Activated CD8-positive, alpha-beta memory T cell treated with anti-CD3 and anti-CD28 coated beads for 48 hours (primary cell): ENCODE results near the gene GRSF1.
"Not testable (repeated sequence)": the region's sequence is repeated elsewhere in the genome, so short reads cannot be mapped to it uniquely, and the experiment has no call there.

Experiments
- DNase-seq, 3 experiments: peaks; one replicate each; pipeline ENCODE4 v3.0.0-alpha.2; 2020; ENCODE audit warnings: low read depth in 2 of 3, low spot score in 2 of 3

GRSF1 gene, protein sequence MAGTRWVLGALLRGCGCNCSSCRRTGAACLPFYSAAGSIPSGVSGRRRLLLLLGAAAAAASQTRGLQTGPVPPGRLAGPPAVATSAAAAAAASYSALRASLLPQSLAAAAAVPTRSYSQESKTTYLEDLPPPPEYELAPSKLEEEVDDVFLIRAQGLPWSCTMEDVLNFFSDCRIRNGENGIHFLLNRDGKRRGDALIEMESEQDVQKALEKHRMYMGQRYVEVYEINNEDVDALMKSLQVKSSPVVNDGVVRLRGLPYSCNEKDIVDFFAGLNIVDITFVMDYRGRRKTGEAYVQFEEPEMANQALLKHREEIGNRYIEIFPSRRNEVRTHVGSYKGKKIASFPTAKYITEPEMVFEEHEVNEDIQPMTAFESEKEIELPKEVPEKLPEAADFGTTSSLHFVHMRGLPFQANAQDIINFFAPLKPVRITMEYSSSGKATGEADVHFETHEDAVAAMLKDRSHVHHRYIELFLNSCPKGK

DNA sequence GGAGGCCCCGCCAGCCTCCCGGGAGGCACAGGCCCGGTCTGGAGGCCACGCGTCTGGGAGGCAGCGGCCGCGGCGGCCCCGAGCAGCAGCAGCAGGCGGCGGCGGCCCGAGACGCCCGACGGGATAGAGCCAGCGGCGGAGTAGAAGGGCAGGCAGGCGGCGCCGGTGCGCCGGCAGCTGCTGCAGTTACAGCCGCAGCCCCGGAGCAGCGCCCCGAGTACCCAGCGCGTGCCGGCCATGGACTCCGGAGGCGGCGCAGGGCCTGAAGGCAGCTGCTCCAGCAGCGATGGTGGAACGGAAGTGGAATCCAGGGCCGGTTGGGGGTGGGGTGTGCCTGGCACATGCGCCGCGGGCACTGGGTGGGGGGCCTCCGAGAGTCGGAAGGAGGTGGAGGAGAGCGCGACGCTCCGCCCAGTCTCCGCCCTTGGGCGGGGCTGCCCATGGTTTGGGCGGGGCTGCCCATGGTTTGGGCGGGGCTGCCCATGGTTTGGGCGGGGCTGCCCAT lies at the start of gene GRSF1:
Gene GRSF1, minus strand, starts transcription at position 302 of the 505 bp plus-strand sequence. Its CDS starts 63 bp downstream, at position 239.
- DNase-seq = peak; percentile 74 to 86 (median 78)

DNA sequence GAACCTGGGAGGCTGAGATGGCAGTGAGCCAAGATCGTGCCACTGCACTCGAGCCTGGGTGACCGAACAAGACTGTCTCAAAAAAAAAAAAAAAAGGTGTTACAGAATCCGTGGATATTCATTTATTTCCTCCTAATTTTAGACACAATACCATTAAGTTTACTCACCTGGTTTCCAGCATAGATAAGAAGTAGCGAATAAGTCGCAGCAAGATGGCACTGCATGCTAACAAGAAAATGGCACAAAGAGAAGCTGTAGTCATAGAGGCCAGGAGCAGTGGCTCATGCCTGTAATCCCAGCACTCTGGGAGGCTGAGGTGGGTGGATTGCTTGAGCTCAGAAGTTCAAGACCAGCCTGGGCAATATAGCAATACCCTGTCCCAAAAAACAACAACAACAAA lies 45.5 kb upstream of the GRSF1 start:
- DNase-seq = no peak

DNA sequence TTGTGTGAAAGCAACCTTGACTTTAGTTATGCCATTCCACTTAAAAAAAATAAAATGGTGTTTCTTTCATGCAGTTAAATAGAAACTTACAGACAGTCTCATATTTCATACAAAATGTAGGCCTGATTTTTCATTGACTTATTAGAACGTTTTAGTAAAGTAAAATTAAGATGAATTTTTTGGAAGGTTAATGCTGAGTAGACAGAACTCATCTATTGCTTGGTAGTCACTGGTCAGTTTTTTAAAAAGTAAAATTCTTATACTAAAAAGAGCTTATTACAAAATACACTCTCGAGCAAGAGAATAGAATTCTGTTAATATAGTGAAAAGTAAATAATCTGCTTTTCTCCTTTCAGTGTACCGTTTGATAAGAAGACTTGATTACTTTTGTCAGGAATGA lies 41.0 kb upstream of the GRSF1 start:
- DNase-seq = no peak

DNA sequence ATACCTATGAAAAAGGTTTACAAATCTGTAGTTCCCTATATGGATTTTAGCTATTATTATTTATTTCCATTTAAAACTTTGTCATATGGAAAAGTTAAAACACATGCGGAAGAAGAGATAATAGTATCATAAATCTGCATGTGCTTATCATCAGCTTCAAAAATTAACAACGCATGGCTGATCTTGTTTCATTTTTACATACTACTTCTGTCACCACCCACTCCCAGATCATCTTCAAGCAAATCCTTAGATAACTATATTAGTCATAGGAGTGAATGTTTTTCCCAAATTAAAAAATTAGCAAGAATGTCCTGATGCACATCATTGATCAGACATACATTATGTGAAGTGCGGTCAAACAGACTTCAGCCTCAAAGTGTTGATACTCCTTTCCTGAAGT lies 37.9 kb upstream of the GRSF1 start:
- no peak for DNase-seq

DNA sequence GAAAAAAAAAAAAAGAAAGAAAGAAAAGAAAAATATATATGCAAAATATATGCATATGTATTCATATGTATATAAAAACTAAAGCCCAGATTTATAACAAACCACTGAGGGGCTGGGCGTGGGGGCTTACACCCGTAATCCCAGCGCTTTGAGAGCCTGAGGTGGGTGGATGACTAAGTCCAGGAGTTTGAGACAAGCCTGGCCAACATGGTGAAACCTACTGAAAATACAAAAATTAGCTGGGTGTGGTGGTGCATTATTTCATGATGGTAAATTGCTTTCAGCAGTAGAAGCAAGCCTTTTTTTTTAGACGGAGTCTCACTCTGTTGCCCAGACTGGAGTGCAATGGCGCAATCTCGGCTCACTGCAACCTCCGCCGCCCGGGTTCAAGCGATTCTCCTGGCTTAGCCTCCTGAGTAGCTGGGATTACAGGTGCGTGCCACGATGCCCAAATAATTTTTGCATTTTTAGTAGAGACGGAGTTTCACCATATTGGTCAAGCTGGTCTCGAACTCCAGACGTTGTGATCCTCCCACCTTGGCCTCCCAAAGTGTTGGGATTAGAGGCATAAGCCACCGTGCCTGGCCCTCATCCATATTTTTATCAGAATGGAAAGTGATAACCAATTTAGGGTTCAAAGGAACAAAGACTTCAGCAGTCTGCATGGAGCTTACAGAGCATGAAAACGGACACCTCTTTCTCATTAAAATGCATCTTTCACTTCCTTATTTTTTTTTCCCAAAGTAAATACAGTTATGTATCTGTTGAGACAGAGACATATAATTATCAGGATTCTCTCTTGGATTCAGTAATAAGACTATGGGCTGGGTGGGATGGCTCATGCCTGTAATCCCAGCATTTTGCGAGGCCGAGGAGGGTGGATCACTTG lies 34.8 kb upstream of the GRSF1 start:
- DNase-seq = no peak

DNA sequence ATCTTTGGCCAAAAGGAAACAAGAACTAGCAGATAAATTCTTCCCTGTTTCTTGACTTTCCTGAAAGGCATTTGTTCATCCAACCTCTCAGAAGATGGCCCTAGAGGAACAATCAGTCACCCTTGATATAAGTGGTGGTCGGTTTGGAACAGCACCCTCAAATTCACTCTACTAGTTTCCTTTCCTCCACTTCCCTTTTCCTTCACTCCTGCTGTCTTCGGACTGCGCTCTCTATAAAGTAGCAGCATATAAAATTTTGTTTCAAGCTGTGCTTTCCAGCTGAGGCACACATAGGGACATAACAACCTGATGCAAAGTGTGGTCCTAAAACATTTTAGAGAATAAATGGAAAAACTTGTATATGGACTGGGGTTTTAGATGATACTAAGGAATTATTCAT lies 33.5 kb upstream of the GRSF1 start:
- no peak for DNase-seq

DNA sequence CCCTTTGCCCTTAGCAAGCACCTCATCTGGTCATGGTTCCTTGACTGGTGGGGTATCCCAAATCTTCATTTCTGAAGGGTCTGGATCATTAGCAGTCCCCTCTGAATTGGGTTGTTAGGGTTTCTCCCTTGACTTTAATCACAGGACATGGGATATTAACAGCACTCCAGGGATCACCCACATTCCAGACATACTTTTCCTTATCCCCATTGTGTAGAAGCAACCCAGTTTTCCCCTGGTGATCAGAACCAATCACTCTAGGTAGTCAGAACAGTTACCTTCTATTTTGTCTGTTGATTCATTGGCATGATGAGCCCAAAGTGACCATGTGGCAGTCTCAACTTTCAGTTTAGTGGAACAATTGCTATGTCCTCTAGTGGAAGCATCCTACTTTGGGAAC lies 29.1 kb upstream of the GRSF1 start:
- no peak for DNase-seq

DNA sequence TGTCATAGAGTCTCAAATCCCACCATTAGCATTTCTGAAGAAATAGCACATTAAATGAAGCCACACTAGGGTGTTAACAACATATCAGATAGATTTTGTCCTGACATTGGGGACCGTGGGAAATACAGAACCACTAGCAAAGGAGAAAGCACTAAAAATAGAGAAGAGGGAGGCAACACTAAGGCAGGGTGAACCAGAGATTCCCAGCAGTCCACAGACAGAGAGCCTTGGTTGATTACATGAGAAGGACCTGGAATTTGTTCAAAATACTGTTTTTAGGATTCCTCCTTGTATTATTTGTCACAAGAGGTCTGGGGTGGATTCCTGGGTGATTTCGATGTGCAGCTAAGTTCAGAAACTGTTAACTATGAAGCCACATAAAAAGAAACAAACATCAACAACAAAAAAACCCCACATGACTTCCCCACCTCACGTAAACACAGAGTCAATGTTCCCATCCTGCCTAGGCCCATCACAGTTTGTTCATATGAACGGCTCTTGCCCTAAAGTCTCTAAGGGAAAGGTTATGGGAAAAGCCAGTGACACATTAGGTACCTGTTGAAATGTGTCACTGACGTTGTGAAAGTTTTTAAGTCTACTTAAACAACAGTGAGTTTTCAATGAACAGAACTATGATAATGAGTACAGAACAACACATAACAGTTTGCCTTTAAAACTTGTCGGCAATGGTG lies 23.6 kb upstream of the GRSF1 start:
- DNase-seq = no peak

DNA sequence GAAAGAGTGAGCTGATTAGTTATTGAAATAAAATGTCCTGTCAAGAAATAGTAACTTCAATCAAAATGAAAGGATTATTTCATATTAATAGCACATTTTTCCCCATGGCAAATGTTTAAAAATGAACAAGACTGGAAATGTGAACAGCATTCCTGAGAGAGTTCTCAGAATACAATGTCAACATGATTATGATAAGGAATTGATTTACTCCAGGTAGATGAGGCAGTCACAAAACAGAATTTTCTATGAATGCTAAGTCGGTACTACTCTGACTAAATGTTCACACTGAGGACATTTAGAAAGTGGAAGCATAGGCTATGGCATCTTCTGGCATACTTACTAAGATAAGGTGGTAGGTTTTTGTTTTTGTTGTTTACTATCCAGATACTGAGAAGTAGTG lies 19.4 kb upstream of the GRSF1 start:
- no peak for DNase-seq

DNA sequence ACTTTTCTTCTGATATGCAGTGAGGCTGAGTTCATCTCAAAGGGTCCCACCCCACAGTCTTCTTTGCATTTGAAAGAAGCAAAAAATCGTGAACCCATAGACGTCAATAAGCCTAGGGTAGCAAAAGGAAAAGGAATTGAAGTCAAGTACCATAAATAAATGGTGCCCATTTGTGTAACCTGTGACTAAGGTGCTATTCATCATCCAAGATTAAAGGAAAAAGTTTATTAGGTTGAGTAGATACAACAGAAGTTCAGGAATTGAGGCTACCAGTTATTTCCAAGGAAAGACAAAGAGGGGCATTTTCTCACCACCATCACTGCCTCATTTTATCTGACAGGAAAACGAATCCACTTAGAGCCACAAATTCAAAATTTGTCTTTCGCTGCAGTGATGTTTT lies 18.8 kb upstream of the GRSF1 start:
- DNase-seq = no peak

DNA sequence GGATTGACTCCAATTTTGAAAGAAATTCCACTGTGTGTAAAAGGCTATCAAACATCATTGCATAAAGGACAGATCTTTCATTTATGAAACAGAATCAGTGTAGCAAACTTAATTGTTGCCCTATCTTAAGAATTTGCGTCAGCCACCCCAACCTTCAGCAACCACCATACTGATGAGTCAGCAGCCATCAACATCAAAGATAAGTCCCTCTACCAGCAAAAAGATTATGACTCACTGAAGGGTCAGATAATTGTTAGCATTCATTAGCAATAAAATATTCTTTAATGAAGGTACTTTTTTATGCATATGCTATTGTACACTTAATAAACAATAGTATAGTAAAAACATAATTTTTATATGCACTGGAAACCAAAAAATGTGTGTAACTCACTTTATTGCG lies 15.8 kb upstream of the GRSF1 start:
- no peak for DNase-seq

DNA sequence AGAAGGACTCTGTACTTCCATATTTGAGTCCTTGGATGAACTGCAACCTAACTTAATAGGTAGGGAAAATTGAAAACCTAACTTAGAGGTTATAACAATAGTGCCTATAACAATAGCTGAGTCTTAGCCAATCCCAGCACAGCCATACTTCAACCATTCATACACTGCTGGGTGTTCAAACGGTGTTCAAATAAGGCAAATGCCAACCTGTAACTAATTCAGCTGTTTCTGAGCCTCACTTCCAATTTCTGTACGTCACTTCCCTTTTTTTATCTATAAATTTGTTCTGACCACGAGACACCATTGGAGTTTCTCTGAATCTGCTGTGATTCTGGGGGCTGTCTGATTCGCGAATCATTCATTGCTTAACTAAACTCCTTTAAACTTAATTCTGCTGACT lies 9.6 kb upstream of the GRSF1 start:
- no peak for DNase-seq

DNA sequence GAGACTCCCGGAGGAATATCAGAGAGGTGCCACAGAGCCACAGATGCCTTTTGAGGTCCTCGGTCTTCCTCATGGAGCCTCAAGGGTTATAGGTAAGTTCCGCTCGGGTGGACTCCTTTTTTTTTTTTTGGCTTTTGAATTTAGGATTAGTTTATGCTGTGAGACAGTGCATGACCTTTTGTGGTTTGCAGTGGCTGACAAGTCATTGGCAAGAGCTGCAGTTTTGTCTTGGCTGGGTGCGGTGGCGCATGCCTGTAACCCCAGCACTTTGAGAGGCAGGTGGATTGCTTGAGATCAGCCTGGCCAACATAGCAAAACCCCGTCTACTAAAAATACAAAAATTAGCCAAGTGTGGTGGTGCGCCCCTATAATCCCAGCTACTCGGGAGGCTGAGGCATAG lies 4.5 kb upstream of the GRSF1 start:
- no peak for DNase-seq

DNA sequence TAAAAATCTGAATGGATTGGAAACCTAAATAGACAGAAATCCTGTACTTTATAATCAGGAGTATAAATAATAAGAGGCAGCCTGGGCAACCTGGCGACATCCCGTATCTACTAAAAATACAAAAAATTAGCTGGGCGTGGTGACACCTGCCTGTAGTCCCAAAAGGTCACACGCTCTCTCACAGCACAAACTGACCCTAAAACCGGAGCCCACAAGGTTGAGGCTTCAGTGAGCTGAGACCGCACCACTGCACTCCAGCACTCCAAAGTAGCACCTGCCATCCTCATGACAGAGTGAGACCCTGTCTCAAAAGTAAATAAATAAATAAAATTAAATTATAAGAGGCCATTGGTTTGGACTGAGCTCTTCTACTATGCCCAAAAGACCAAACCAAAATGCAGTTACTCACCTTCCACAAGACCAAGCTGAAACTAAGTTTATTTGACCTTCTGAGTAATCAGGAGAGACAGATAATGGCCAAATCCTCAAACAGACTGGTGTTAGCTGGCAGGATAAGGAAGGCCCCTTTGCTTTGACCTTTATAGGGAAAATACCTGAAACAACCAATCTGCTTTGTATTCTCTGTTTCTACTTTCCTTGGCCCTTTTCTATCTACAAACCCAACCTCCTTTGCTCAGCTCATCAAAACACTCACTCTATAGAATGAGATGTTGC lies 3.2 kb upstream of the GRSF1 start:
- DNase-seq = no peak

DNA sequence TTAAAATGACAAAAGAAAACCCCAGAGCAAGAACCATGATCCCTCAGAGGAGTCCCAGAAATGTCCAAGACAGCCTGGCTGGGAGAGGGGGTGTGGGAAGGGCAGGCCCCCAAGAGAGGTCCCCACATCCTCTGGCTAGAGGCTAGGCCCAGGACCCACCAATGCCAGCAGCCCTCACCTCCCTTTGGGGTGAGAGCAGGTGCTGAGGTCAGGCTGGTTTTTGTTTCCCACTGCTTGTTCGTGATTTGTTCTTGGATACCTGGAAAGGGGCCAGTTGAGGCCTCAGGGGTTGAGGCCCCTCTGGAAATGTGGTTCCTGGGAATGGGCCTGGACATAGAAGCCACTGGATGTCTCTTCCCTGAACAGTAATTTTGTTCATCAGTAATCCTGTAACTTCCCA lies 2.3 kb upstream of the GRSF1 start:
- no peak for DNase-seq

DNA sequence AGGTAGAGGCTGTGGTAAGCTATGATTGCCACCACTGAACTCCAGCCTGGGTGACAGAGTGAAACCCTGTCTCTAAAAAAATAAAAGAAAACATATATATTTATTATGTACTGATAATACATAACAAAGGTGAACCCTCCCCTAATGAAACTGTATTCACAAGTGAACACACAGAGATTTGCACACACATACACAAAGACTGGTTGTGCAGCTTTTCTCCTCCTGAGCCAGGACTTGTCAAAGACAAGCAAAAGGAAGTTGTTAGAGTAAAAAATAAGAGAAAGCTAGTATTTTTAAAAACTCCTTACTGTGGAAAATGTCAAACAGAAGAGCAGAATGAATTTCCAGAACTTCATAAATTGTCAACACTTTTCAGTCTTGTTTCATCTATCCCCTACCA lies 1.5 kb upstream of the GRSF1 start:
- DNase-seq = no peak

DNA sequence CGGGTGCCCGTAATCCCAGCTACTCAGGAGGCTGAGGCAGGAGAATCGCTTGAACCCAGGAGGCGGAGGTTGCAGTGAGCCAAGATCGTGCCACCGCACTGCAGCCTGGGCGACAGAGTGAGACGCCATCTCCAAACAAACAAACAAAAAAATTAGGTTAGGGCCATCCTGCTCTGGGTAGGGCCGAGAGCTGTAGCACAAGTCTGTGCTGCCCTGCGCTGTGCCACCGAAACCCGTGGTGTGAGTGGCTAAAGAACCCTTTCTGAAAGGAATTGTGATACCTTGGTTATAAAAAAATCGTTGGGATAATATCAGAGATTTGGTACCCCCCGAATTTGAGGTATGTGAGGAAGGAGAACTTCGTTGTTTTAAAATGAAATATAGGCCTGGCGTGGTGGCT lies 941 bp upstream of the GRSF1 start:
- not testable (repeated sequence) for DNase-seq

DNA sequence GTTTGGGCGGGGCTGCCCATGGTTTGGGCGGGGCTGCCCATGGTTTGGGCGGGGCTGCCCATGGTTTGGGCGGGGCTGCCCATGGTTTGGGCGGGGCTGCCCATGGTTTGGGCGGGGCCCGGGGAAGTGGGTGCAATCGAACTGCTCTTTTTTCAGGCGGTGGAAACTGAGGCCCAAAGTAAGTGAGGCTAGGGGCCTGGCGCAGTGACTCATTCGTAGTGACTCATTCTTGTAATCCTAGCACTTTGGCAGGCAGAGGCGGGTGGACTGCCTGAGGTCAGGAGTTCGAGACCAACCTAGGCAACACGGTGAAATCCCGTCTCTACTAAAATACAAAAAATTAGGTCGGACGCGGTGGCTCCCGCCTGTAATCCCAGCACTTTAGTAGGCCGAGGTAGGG lies 447 bp upstream of the GRSF1 start:
- DNase-seq = peak in 2 of 3 experiments; percentile 44 to 46

DNA sequence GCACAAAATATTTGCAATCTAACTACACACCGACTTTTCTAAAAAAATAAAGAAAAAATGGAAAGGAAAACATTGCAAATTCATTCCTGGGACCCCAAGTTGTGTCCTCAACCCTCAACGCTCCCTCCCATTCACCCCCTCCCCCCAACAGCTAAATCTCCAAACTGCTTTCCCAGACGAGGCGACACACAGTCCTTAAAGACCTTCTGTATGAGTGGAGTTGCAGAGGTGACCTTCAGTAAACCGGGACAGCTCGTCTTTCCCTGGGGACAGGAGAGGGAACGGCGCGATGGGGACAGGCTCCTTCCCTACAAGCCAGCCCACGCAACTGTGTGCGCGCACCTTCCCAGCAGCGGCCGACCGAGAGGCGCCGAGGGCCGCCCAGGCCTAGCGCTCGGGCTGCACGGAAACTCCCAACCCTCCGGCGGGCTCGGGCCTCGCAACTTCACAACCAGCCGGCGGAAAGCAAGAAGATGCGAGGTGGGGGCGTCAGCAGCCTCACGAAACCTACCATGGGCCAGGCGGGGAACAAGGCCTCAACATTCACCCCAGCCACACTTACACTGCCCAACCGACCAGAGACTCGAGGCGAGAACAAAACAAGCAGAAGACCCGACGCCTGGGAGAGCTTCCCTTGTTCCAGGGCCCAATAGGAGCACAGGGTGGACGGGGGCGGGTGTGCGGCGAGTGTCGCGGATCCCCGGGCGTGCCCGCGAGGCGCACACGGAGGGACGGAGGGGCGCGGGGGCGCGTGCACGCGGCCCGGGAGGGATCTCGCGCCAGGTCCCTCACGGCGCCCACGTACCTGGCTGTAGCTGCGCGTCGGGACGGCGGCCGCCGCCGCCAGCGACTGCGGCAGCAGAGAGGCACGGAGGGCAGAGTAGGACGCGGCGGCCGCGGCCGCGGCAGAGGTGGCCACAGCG lies 763 bp downstream of the GRSF1 start:
- peak; percentile 35 to 52 (median 39) for DNase-seq

DNA sequence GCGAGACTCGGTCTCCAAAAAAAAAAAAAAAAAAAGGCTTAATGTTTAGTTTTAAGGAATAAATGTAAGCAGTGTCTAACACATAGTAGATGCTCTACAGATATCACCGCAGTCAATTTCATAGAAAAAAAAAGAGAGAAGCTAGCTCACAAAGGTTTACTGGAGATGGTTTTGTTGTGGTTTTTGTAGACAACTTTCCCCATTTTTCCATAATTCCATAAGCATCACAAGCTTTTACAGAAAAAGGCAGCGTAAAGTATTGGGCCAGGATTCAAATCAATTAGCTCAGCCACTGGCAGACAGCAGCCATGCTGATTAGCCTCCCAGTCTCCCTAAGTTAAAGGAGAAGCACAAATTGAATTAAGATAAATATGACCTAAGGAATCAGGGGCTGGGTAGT lies 1.5 kb downstream of the GRSF1 start:
- DNase-seq = no peak
